ENCODE results near the gene BSCL2.
"Not testable (repeated sequence)": the region's sequence is repeated elsewhere in the genome, so short reads cannot be mapped to it uniquely, and the experiment has no call there.

The BSCL2 gene

GRCh38 chr11:62652161-62653006 lies 54.8 kb downstream of the BSCL2 start:
- peak; percentile 49 for DNase-seq

- DNase-seq, result not testable (repeated sequence)
These were observed 56.9 kb downstream of the BSCL2 start for GRCh38 chr11:62650283-62650682.

- DNase-seq, result no peak
These were observed 57.7 kb downstream of the BSCL2 start for GRCh38 chr11:62649486-62649885.

GRCh38 chr11:62648967-62649364 lies 58.3 kb downstream of the BSCL2 start:
- no peak for DNase-seq

- DNase-seq, result no peak
These were observed 58.8 kb downstream of the BSCL2 start for GRCh38 chr11:62648185-62648966.

GRCh38 chr11:62647609-62648005 lies 59.6 kb downstream of the BSCL2 start:
- DNase-seq, result no peak

GRCh38 chr11:62646825-62647608 lies 60.2 kb downstream of the BSCL2 start:
- no peak for DNase-seq

- peak; percentile 100 for DNase-seq
These were observed 61.0 kb downstream of the BSCL2 start, which contains the start of gene GANAB for GRCh38 chr11:62645946-62646824. Gene GANAB (minus strand): TSS chr11:62646613. CDS start chr11:62646599, 14 bp downstream.

- DNase-seq, result peak; percentile 20
These were observed 61.6 kb downstream of the BSCL2 start for GRCh38 chr11:62645671-62645945.

GRCh38 chr11:62644220-62644619 lies 63.0 kb downstream of the BSCL2 start:
- no peak for DNase-seq

All from activated CD4-positive, alpha-beta T cell treated with anti-CD3 and anti-CD28 coated beads, Interleukin-2, Interleukin-6, amounts not matched to agents 100 ng/mL and 50 ng/mL, durations not matched to agents 16 hours and 8 hours (primary cell).